NCI-H187 (cell line): ENCODE data around the gene PDZD2.
A peak's percentile ranks its signal among the peaks of the same experiment; 100 is the strongest.
"Not testable (repeated sequence)": the region's sequence is repeated elsewhere in the genome, so short reads cannot be mapped to it uniquely, and the experiment has no call there.

Source experiments
- DNase-seq, 2 experiments: peaks; one replicate each; lab custom pipeline; 2025; lab: John Stamatoyannopoulos, UW

The PDZD2 gene

DNA sequence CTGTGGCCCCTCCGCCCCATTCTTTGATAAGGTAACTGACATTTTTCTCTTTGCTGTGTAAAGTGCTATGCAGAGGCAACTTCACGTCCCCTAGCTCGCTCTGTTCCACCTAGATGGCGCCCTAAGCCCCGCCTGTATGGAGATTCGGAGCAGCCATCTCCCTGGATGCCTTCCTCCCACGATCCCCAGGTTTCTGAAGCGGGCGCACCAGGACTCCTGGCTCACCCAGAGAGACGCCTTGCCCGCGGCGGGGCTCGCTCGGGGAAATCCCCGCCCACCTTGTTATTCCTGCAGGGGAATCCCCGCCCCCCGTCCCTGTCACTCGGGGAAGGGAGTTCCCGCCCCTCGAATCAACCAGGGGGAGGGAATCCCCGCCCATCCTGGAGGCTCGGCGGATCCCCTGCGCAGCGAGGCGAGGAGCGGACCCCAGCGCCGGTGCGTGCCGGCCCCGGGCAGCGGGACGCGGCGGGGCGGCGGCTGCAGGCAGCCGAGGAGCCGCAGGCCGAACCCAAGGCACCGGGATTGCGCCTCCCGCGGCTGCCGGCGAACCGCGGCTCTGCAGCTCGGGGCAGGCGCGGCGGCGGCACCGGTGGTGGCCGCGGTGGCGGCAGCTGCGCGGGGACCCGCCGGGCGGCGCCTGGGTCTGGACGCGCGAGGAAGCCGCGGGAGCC, at the start of gene PDZD2:
Gene PDZD2, plus strand, starts transcription at position 384 of the 671 bp plus-strand sequence.
- DNase-seq: peak in 1 of 2 experiments; percentile 15

DNA sequence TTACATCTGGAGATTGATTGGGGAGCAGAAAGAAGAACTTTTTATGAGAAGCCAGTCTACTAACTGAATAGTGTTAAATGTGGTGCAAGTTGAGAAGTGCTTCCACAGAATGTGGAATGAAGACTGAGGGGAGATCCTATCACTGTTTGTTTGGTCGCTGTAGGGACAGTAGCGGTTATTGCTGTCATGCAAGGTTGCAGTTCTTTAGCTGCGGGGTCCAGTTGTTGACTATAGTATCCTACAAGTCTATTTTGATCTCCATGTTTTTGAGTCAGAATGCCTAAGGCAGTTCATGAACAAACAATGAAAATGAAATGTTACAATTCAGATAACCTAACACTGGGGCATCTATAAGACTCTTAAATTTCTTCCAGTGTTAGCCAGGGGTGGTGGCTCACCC, 45.3 kb upstream of the PDZD2 start:
- DNase-seq: no peak

DNA sequence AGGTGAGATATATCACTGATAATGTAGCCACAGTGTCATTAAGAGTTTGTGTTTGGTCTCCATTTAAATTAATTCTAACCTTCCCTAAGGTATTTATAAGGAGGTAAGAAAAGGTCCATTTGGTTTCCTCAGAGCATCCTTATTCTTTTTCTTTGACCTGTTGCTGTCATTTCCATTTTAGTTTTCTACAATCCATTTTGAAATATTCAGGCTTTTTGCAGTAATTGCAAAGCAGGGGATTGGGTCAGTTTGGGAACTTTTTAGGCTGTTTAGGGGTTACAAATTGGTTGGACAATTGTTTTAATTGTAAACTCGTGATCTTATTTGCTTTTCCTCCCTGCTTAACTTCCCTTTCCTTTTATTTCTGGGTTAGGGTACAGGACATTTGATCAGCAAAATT, 42.6 kb upstream of the PDZD2 start:
- DNase-seq: no peak

DNA sequence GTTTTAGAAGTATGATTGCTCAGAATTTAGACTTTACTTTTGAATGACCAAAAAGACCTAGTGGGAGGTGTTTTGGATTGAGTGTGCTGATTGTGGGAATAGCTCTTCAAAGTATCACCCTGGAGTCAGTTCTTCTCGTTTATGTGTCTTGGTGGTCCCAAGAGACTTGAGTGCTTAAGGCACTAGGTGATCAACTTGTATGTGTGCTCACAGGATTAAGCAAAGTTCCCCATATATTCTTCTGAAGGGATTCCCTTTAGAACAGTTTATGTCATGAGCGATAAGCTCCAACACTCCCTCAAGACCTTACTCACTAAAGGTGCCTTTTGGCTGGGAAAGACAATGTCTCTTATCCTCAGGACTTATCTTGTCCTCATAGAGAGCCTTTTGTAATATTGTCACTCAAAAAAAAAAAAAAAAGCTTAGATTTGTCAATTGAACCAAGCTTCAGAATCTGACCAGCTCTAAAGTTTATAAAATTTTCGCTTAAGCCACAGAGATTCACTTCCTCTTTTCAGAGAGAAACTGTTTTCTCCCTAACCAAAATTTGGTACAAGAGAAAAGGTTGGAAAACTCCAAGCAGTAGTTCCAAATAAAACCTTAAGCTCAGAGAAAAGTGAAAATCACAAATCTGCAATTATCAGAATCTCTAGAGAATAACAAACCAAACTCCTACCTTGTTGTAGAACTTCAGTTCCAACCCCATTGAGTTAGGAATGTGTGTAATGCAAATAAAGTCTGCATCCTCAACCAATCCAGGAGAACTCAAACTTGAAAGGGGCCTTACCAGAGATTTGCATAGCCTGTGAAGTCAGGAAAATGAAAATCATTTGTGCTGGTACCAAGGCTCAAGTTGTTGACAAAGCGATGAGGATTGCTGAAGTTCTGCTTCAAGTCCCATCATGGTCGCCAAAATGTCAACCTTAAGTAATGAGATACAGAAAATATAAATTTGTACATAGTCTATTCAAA, 40.0 kb upstream of the PDZD2 start:
- no peak for DNase-seq

DNA sequence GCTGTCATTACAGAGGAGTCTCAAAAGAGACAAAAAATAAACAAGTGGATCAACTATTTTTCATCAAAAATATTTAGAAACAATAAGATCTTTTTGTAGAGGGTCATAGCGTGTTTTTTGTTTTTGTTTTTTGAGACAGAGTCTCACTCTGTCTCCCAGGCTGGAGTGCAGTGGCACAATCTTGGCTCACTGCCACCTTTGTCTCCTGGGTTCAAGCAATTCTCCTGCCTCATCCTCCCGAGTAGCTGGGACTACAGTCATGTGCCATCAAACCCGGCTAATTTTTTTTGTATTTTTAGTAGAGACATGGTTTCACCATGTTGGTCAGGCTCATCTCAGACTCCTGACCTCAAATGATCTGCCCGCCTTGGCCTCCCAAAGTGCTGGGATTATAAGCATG, 36.6 kb upstream of the PDZD2 start:
- not testable (repeated sequence) for DNase-seq

DNA sequence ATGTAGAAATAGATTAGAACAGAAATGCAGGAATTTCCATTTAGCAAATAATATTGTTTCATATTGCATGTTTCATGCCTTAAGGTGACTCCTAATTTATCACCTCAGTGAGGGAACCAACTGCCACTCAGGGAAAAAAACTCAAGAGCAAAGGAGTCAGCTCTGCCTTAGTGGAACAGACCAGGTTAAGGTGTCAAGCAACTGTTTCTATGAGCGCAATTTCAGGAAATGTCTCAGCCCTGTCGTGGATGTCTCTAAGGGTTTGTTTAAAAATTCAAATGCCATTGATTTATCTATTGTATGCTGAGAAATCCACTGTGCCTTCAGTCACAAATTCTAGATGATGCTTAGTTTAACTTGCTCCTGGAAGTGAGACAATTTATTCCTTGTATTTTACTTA, 34.7 kb upstream of the PDZD2 start:
- DNase-seq: no peak

DNA sequence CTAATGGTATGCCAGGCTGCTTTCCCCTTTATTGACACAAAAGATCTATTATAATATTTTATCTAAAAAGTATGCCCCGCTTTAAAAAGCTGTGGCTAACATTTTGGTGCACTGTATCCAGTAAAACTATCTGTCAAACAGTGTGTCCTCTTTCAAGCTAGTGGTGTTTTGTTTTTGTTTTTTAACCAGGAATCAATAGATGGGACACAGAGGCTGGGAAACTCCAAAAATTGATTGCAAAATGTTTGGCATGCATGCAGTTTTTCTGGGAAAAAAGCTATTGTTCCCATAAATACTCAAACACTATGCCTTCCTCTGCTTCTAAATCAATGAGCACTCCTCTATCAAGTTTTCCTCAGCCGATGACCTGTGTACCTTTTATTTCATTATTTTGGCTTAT, 34.3 kb upstream of the PDZD2 start:
- no peak for DNase-seq

DNA sequence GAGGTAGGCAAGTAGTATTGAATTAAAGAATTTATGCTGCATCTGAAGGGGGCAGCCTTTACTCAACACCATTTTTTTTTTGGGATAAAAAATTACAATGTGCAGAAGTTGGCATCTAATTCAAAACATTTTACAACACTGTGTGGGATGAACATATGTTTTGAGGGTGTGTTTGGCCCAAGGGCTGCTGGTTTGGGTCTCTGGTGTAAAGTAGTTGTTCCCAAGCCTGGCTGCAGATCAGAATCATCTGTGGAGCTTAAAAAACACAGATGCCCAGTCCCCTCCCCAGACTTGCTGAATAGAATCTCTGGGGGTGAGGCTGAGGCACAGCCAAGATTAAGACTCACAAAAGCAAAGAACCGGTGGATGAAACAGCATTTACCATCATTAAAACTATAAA, 33.0 kb upstream of the PDZD2 start:
- DNase-seq: no peak

DNA sequence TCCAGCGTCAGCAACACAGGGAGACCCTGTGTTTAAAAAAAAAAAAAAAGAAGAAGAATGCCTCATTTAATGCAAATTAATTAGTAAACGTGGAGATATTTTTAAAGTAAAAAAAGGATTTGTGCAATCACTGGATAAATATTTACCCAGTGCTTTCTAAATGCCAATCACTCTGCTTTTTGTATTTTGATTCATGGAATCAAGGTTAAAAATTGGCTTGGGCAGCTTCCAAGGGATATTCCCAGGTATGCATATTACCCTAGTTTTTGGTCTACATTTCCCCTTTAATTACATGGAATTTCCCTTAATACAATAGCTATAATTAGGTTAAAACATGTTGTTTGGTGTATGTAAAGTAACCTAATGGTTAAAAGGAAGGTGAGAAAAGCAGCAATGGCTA, 31.4 kb upstream of the PDZD2 start:
- DNase-seq: no peak

DNA sequence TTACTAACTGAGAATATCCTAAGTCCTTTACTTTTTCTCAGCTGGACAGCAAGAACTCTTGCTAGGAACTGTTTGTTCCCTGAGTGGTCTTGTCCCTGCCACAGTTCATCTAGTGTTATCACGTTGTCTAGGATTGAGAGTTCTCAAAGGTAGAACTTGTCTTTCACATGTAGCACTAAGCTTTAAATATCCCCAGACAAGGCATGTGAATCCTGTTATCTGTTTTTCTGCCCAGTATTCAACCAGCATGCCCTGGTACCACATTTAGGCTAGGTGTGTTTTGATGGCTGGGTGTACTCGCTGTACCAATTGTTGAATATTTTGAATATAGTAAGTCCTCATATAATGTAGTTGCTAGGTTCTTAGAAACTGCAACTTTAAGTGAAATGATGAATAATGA, 27.9 kb upstream of the PDZD2 start:
- no peak for DNase-seq

DNA sequence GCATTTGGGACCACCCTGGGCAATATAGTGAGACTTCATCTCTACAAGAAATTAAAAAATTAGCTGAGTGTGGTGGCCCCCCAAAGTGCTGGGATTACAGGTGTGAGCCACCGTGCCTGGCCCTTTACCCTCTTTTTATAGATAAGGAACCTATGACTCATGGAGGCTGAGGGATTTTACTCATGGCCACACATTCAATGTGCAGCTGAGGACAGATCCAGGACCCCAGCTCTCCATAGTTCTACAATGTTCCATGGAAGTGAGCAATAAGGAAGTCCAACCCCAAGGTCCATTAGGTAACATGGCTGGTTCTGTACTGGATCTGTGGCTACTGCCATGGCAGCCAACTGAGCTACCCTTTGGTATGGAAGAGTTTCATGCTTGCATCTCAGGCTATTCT, 25.3 kb upstream of the PDZD2 start:
- DNase-seq: no peak

DNA sequence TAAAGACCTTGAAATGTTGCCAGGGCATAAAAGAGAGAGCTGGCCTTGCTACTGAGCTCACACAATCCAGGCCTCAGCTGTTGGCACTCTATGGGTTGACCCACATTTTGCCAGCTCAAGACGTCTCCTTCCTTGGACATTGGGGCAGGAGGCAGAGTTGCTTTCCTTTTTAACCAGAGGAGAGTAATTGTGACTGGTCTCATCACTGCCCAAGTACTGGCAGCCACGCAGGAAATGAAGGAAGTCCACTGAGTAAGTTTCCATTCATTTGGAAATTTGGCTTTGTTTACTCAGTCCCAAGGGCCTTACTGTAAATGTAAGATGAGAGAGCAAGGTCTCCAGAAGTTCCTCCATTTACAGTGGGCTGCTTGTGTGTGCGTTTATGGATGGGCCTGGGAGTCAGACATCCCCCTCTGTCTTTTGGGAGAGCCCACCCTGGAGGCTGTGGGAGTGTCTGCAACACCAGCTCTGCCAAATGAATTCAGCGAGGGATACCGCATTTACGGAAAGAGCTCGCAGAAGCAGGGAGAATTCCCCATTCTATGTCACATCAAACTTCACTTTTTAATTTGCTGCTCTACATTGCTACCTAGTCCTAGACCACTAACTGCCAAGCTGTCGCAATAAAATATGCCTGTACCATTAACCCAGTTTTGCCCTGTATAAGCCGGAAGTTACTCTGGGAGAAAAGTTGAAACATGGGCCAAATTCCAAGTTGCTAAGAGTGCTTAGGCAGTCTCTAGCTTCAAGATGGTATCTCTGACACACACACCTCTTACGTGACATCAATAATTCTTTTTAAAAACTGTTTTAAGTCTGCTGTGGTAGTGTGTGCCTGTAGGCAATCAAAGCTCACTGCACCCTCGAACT, 24.5 kb upstream of the PDZD2 start:
- DNase-seq: no peak

DNA sequence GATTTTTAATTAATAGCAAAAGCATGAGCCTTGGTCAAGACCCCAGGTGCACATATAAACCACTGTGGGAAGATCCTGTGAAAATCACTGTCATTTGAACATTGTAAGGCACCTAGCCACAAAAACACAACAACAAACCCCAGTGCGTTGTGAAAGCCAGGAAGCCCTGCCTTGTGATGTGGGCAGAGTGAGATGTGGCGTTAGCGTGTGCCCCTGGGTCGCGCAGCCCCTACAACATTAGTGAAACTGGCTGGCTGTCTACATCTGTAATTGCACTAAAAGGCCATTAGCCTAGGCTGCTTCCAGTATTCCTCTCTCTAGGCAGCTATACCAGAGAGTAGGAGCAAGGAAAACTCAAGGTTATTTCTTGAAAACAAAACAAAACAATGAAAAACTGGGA, 21.1 kb upstream of the PDZD2 start:
- no peak for DNase-seq

DNA sequence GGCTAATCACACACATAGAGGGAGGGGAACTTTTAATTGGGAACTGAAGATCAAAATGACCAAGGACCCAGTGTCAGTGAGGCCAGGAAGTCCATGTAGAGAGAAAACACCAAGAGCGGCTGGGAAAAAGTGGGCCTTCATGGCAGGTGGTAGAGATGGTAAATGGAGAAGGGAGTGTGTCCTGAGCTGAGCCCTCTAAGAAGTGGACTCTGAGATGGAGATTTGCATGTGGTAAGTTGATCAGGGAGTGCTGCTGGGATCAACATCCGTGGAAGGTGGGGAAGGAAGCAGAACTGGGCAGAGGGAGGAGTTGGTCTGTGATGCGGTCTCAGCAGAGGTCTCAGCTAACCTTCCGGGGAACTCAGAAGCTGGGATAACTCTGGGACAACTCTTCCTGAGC, 18.9 kb upstream of the PDZD2 start:
- DNase-seq: no peak

DNA sequence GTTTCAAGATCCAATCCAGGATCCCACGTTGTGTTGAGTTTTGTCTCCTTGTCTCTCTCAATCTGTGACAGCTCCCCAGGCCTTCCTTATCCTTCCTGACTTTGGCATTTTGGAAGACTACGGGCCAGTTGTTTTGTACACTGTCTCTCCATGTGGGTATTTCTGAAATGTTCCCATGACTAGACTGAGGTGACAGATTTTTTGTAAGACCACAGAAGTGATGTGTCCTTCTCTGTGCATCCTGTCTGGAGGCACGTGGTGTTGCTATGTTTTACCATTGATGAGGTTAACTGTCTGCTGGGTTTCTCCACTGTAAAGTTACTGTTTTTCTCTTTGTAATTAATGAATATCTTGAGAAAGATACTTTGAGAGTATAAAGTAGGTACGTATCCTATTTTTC, 15.7 kb upstream of the PDZD2 start:
- no peak for DNase-seq

DNA sequence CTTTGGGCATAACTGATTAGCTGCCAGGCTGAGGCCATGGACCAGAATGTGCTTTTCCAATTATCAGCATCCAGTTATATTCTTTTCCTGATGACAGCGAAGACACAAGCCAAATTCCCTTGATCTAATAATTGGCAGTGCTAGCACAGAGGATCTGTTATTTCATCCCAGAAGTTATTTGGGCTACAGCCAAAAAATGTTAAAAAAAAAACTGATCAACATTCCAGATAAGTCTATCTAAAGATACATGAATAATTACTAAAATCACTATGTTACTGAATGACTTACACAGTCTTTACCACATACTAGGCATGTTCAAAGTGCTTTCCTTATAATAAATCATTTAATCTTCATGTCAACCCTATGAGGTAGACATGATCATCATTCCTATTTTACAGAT, 13.5 kb upstream of the PDZD2 start:
- no peak for DNase-seq

DNA sequence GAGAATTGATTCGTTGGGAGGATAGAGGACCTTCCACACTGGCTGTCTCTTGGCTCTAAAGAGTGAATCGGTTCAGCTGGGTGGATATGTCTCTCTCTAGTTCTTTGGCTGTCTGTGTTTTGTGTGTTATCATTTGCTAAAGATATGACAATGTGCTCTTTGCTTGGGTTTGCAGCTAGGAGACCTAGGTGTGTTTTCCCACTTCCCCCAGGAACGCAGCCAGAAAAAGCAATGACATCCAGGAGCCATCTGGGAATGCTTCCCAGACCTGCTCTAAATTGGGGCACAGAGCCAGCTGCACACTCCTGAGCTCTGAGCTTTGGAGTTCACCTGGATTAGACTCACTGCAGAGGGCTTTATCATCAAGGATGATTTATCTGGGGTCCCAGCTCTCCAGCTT, 12.8 kb upstream of the PDZD2 start:
- no peak for DNase-seq

DNA sequence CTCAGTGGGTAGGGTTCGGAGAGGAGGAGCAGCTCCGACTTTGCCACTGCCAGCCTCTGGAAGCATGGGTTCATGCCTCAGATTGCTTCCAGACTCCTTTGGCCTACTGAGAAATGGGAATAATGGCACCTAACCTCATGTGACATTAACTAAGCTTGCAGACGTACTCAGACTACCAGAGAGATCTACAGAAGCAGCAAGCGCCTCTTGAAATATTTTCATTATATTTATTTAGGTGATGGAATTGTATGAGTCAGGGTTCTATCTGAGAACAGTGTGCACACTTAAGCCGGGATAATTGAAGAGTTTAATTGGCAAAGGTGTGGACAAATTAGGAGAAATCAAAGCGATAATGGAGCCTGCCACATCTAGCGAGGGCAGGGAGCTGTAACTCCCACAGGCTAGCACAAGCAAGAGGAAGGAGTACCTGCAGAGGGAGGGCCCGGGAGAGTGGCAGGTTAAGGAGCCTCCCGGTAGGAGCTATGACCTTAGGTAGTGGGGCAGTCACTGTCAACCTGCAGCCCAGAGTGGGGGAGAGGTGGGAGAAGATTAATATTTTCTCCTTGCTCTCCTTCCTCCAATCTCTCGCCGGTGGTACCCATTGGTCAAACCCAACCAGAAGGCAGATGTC, 12.2 kb upstream of the PDZD2 start:
- no peak for DNase-seq

DNA sequence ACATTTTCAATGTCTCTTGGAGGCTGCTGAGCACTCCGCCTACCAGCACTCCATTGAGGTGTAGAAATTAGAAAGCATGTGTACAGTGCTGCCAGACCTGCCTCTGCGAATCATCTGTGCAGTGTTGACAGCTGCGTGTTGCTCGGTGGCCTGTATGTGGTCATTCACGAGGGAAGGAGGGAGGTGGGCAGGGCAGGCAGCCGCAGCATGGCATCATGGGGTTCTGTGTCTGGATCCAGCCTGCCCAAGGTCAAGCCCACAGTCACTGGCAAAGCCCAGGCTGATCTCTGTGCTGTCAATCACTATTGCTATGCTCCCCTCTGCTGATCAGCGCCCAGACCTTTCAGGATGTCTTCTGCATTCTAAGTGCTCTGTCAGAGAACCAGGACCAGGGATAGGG, 8.0 kb upstream of the PDZD2 start:
- no peak for DNase-seq

DNA sequence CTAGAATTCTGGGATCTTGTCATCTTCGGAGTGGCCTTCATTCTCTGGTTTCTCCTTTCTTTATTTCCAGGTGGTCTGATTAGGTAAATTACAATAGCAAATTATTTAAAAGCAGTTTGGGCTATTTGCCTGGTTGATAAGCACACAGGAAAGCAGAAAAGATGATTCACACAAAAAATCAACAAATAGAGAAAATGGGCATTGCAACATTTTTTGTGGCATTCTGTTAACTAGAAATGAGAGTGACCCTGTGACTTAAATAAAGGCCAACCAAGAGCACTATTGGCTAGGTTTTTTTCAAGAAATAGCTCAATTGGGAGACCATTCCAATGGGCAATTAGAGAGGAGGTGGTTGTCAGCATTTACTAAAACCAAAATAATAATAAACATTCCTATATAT, 6.5 kb upstream of the PDZD2 start:
- DNase-seq: no peak

DNA sequence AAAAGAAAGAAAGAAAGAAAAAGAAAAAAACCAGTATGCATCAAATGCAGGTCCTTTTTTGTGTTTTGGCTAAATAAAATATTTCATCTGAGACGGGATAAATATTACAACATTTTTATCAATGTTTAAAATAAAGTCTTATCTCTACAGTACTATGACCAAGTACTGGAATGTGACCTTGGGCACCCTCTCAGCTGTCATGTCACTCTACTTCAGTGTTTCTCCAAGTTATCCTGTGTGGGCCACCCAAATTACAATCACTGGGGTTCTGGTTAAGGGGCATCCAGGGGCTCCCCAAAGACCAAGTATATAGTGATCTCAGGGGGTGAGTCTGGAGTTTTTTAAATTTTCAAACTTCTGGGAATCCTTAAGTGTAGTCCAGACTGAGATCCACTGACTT, 3.5 kb upstream of the PDZD2 start:
- no peak for DNase-seq

DNA sequence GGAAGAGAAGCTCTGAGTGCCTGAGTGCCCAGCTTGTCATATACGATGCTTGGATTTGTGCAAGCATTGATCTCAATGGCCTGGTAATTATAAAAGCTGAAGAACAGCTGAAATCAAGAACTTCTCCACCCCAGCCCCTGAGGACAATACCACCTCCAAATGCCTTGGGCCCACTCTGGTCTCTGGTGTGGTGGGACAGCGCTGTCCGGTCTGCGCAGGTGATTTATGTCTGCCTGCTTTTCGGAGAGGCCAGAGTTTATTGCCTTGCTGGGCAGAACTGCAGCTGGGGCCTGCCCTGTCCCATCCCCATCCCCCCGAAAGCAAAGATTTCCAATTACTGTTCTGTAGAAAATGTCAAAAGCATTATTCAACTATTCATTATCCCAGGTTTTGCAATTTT, 1.1 kb upstream of the PDZD2 start:
- no peak for DNase-seq
